NCI-H526 (cell line): ENCODE measurements around the gene TRUB1.
"Not testable (repeated sequence)": the region's sequence is repeated elsewhere in the genome, so short reads cannot be mapped to it uniquely, and the experiment has no call there.

Experiments
- DNase-seq, 2 experiments: peaks; one replicate each; lab custom pipeline; 2025; lab: John Stamatoyannopoulos, UW

The TRUB1 gene

GRCh38 chr10:114925587-114926586, 12.1 kb upstream of the TRUB1 start:
- DNase-seq: no peak

GRCh38 chr10:114928818-114929217, 9.2 kb upstream of the TRUB1 start:
- DNase-seq: no peak

GRCh38 chr10:114930320-114930719, 7.7 kb upstream of the TRUB1 start:
- no peak for DNase-seq

- no peak for DNase-seq
Observed at GRCh38 chr10:114931072-114931679, 6.8 kb upstream of the TRUB1 start.

GRCh38 chr10:114932225-114932624, 5.8 kb upstream of the TRUB1 start:
- no peak for DNase-seq

GRCh38 chr10:114932945-114933344, 5.0 kb upstream of the TRUB1 start:
- DNase-seq: no peak

GRCh38 chr10:114933588-114933987, 4.4 kb upstream of the TRUB1 start:
- no peak for DNase-seq

- not testable (repeated sequence) for DNase-seq
Observed at GRCh38 chr10:114933995-114934394, 4.0 kb upstream of the TRUB1 start.

GRCh38 chr10:114938856-114939193, 830 bp downstream of the TRUB1 start:
- no peak for DNase-seq

- no peak for DNase-seq
Observed at GRCh38 chr10:114940735-114941134, 2.7 kb downstream of the TRUB1 start.

- no peak for DNase-seq
Observed at GRCh38 chr10:114943000-114943399, 5.0 kb downstream of the TRUB1 start.

GRCh38 chr10:114953047-114953446, 15.1 kb downstream of the TRUB1 start:
- DNase-seq: no peak

- no peak for DNase-seq
Observed at GRCh38 chr10:114955984-114956383, 18.0 kb downstream of the TRUB1 start.

GRCh38 chr10:114956466-114956865, 18.5 kb downstream of the TRUB1 start:
- no peak for DNase-seq

- no peak for DNase-seq
Observed at GRCh38 chr10:114957122-114957521, 19.1 kb downstream of the TRUB1 start.

- no peak for DNase-seq
Observed at GRCh38 chr10:114957673-114958072, 19.7 kb downstream of the TRUB1 start.

- DNase-seq: no peak
Observed at GRCh38 chr10:114962441-114962840, 24.4 kb downstream of the TRUB1 start.

GRCh38 chr10:114963908-114964307, 25.9 kb downstream of the TRUB1 start:
- DNase-seq: no peak

- no peak for DNase-seq
Observed at GRCh38 chr10:114967071-114967470, 29.1 kb downstream of the TRUB1 start.

- no peak for DNase-seq
Observed at GRCh38 chr10:114970515-114970914, 32.5 kb downstream of the TRUB1 start.

- no peak for DNase-seq
Observed at GRCh38 chr10:114973306-114973705, 35.3 kb downstream of the TRUB1 start.

GRCh38 chr10:114973997-114974396, 36.0 kb downstream of the TRUB1 start:
- DNase-seq: no peak

- no peak for DNase-seq
Observed at GRCh38 chr10:114974625-114975024, 36.6 kb downstream of the TRUB1 start.
